ENCODE measurements around the gene FOXD4L1. TPM values are rescaled to one million over a fixed set of nuclear protein-coding genes. Genes with fewer than 3 reads are reported as not detected.
"Not testable (repeated sequence)": the region's sequence is repeated elsewhere in the genome, so short reads cannot be mapped to it uniquely, and the experiment has no call there.

The FOXD4L1 gene
- polyA plus RNA-seq = under 1 TPM in 2 of 3 donors, not detected in 1; 0.07 to 0.11 TPM

DNA sequence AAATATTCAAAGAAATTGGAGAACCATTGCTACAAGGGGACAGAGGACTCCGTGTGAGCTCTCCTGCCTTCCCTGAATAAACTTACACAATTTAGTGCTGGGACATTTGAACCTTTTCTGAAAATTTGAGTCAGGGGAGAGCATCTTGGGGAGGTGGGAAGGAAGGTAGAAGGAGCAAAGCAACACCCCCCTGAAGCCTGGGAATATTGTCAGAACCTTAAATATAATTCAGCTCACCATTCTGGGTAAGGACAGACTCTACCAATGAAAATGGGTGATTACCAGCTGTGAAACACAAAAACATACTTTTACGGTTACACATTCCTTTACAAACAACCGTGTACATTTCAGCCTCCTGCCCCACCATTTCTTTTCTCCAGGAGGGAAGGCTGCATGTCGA lies at the start of gene FOXD4L1:
FOXD4L1 (plus strand) TSS at position 301 of the 400 bp plus-strand sequence. CDS start 592 bp downstream, outside the sequence.
- 64 to 82% (median 75%) methylated on average over 1 to 2 of the region's 4 CpGs for WGBS, 3 donors
- not testable (repeated sequence) for H3K27ac ChIP-seq (ENCODE audit: low read depth, low read length)

DNA sequence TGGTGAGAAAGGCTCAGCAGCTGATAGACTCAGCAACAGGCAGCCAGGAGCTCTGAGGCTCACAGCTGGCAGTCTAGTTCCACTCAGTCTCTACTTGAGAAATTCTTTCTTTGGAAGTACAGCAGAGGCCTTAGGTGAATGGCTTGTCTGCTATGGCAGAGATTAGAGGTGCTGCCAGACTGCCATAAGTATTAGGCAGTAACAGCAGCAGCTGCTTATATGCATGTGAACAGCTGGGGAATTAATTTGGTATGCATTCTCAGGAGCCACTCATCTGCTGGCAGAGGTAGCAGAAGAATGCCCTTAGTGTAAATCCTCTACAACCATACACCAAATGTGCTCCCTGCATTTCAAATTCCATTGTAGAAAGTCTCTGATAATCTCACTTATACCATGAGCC lies 32.7 kb upstream of the FOXD4L1 start:
- not testable (repeated sequence) for H3K27ac ChIP-seq (ENCODE audit: low read depth, low read length)

DNA sequence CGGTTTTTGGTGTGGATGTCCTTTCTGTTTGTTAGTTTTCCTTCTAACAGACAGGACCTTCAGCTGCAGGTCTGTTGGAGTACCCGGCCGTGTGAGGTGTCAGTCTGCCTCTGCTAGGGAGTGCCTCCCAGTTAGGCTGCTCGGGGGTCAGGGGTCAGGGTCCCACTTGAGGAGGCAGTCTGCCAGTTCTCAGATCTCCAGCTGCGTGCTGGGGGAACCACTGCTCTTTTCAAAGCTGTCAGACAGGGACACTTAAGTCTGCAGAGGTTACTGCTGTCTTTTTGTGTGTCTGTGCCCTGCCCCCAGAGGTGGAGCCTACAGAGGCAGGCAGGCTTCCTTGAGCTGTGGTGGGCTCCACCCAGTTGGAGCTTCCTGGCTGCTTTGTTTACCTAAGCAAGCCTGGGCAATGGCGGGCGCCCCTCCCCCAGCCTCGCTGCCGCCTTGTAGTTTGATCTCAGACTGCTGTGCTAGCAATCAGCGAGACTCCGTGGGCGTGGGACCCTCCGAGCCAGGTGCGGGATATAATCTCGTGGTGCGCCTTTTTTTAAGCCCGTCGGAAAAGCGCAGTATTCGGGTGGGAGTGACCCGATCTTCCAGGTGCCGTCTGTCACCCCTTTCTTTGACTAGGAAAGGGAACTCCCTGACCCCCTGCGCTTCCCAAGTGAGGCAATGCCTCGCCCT lies 21.6 kb upstream of the FOXD4L1 start:
- 94 to 98% (median 94%) methylated on average over 14 to 18 of the region's 24 CpGs for WGBS, 3 donors
- not testable (repeated sequence) for H3K27ac ChIP-seq (ENCODE audit: low read depth, low read length)

DNA sequence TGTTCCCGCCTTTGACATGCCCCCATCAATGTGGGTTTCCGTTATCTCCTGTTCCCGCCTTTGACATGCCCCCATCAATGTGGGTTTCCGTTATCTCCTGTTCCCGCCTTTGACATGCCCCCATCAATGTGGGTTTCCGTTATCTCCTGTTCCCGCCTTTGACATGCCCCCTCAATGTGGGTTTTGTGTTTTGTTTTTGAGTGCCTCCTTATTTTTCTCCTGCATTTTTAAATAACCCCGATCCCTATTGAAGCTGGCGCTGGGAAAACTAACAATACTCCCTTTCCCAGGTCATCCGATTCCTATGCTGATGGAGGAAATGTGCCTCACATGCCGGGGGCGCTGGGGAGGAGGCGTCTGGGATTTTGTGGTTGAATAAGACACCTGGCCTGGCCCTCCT lies 1.9 kb upstream of the FOXD4L1 start:
- not testable (repeated sequence) for H3K27ac ChIP-seq (ENCODE audit: low read depth, low read length)
- 97% methylated on average over 13 of the region's 13 CpGs; no CpG with 5 or more reads in 1 of the 3 donors for WGBS, 3 donors

DNA sequence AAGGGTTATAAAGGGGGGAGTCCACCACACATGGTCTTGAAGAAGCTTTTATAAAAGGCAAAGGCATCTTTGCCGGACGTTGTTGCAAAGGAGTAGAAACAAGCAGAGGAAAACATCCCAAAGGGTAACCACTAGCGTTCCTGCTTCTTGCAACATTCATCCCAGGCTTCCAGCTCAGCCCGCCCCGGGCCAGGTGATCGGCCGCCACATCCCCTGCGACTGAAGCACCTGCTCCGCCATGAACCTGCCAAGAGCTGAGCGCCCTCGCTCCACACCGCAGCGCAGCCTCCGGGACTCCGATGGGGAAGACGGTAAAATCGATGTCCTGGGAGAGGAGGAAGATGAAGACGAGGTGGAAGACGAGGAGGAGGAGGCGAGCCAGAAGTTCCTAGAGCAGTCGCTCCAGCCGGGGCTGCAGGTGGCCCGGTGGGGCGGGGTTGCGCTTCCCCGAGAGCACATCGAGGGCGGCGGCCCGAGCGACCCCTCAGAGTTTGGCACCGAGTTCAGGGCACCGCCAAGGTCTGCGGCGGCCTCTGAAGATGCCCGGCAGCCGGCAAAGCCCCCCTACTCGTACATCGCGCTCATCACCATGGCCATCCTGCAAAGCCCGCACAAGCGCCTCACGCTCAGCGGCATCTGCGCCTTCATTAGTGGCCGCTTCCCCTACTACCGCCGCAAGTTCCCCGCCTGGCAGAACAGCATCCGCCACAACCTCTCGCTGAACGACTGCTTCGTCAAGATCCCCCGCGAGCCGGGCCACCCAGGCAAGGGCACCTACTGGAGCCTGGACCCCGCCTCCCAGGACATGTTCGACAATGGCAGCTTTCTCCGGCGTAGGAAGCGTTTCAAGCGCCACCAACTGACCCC lies 787 bp downstream of the FOXD4L1 start:
- H3K27ac ChIP-seq (ENCODE audit: low read depth, low read length) = not testable (repeated sequence)
- WGBS, 3 donors = 7 to 8% (median 8%) methylated on average over 4 to 60 of the region's 62 CpGs

DNA sequence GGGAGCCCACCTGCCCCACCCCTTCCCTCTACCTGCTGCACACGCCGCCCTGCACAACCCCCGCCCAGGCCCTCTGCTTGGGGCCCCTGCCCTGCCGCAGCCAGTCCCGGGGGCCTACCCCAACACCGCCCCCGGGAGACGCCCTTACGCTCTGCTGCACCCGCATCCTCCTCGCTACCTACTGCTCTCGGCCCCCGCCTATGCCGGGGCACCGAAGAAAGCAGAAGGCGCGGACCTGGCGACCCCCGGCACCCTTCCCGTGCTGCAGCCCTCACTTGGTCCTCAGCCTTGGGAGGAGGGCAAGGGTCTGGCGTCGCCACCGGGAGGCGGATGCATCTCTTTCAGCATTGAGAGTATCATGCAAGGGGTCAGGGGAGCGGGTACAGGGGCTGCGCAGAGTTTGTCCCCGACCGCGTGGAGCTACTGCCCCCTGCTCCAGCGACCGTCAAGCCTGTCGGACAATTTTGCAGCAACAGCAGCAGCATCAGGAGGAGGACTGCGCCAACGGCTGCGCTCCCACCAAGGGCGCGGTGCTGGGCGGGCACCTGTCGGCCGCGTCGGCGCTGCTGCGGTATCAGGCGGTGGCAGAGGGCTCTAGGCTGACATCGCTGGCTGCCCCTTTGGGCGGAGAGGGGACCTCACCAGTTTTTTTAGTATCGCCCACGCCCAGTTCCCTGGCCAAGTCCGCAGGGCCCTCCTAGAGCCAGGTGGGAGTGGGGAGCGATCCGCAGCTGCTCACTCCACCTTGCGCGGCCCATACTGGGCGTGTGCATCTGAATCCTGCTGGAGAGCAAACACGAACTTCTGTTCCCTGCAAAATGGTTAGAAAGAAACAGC lies 1.6 kb downstream of the FOXD4L1 start:
- 4% methylated on average over 39 to 48 of the region's 56 CpGs; no CpG with 5 or more reads in 1 of the 3 donors for WGBS, 3 donors
- not testable (repeated sequence) for H3K27ac ChIP-seq (ENCODE audit: low read depth, low read length)

DNA sequence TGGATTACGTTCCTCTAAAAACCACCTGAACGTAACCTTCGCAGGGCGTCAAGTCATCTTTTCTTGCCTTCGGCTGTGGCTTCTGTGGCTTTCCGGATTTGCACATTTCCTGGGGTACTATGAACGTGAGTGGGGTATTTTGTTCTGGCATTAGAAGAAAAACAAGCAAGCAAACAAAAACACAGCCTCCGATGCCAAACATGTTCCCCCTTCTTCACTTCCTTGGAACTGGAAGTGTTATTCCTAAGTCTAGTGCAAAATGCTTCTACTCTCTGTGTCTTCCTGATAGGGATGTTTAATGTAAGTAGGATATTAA lies 2.2 kb downstream of the FOXD4L1 start:
- H3K27ac ChIP-seq (ENCODE audit: low read depth, low read length) = not testable (repeated sequence)
- 22 to 28% (median 24%) methylated on average over 2 to 8 of the region's 8 CpGs for WGBS, 3 donors

DNA sequence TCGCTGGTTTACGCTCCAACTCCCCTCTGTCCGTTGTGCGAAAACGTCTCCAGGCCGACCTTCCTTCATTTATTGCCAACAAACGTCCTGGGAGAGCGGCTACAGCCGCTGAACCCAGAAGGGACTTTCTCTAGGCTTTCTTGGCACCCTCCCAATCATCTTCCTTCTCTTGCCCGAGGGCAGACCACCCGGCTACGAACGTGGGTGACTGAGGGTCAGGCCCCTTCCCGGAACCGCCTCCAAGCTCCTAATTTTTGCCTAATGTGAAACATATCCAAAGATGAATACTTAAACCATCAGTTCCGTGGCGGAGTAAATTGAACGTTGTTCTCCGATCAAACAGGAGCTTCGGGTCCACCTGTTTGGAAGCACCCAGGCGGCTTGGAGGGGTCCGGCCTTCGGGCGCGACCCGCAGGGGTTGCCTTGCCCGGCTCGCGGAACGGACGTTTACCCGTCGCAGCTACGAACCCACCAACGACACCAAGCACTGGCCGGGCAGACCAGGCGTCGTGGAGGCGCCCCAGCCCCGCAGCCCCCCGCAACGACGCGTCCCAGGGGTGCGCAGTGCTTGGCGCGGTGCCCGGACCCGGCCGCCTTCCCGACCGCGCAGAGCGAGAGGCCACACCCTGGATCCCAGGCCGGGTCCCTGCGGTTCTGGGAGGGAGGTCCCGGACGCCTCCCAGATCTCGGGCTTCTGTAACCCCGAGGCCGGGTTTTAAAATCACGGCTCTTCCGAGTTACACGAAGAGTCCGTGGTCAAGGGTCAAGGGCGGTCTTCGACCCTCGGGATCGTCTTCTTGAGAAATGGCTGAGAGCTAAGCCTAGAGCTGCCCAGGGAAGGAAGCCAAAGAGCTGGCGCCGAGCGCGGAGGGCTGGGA lies 4.0 kb downstream of the FOXD4L1 start:
- WGBS, 3 donors = 3 to 4% (median 4%) methylated on average over 19 to 73 of the region's 73 CpGs
- not testable (repeated sequence) for H3K27ac ChIP-seq (ENCODE audit: low read depth, low read length)

DNA sequence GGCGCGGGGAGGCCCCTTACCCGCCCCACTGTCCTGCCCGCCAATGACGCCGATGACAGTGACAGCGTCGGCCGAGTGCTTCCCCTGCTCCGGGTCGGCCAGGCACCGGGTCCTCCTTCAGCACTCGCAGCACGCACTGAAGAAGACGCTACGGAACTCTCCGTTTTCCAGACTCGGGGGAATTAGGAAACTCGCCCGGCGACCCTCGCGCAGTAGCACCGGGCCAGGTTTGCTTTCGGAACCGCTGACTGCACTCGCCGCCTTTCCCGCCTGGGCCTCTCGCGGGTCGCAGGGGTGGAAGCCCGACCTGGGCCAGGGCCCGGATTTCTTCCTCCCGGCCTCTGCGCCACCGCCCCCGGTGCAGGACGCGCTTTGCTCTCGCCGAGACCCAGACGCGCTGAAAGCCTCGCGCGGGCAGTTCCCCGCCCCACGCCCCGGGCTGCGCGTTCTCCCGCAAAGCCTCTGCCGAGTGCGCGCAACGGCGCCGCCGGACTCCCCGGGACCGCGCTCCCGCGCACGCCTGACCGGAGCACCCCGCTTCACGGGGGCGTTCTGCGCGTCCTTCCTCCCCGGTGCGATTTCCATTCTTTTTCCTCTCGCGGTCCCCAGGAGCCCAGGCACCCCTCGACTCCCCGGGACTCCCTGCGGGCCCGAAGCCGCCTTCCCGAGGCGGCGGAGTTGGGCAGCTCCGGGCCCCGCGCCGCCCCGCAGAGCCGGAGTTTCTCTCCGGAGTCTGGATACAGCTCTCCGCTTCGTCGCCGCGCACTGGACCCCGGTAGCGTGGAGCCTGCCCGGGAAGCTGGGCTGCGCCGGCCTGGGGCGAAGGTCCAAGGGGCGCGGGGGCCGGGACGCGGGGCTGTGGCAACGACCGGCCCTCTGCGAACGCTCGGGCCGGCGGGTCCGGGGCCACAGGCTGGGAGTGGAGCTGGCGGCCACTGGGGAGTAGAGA lies 4.9 kb downstream of the FOXD4L1 start:
- WGBS, 3 donors = 1% methylated on average over 104 to 116 of the region's 116 CpGs; no CpG with 5 or more reads in 1 of the 3 donors
- not testable (repeated sequence) for H3K27ac ChIP-seq (ENCODE audit: low read depth, low read length)

DNA sequence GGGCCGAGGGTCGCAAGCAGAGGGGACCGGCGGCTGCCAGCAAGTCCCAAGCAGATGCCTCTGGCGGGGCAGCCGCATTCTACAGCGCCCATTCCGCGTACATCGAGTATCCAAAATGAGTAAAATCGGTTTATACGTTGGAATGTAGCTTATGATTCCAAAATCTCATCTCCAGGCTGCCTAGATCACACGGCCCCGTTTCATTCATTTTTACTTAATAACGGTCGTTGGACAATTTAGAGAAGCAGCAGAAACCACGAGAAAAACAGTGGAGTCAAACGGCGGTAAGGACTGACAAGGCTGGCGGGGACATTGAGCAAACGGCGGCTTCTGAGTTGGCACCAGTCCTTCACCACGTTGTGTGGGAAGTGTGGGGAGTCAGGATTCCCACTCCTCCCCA lies 5.6 kb downstream of the FOXD4L1 start:
- H3K27ac ChIP-seq (ENCODE audit: low read depth, low read length) = not testable (repeated sequence)
- 6 to 8% (median 6%) methylated on average over 7 to 23 of the region's 23 CpGs for WGBS, 3 donors

DNA sequence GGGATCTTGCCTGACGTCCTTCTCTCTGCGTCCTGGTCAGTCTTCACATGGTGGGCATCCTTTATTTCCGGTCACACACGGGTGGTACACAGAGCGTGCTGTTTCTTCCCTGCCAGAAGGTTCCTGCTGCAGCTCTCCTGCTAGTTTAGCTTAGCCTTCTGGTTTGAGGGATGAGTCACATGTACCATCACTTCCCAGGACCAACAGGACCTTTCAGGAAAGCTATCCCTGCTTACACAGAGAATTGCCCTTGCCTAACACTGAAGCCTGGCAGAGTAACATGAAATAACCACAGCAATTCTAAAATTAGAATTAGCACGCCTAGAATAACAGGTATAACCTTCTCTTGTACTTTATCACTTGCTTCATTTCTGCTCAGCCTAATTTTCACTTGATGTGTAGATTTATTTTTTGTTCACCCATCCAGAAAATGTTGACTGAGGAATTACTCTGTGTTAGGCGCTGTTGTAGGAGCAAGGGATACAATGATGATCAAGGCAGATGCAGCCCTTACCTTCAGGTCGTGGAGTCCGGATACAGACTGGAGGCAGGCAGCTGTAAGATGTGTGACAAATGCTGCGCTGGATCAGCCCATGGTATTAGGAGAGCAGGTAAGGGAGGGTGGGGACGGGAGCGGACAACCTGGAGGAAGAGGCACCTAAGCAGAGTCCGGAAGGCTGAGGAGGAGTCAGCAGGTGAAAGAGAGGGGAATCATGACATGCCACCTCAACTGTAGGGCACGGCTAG lies 9.1 kb downstream of the FOXD4L1 start:
- WGBS, 3 donors = 18 to 25% (median 22%) methylated on average over 11 to 12 of the region's 14 CpGs
- H3K27ac ChIP-seq (ENCODE audit: low read depth, low read length) = not testable (repeated sequence)

DNA sequence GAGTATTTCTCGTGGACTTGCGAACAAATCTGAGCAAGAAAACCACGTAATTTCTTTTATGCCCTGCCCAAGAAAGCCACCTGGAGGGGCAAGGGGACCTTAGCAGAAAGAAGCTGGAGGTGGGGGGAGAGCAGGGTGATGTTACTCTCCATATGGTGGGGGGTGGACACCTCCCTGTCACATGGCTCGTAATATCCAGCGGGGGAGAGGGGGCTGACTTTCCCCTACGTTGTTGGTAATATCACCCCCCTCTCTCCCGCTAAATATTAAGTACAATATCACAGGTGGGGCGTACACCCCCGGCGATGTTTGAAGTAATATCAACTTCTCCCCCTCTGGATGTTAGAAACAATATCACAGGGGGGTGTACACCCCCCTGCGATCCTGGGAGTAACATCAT lies 9.7 kb downstream of the FOXD4L1 start:
- WGBS, 3 donors = 32 to 37% (median 35%) methylated on average over 9 to 11 of the region's 11 CpGs
- H3K27ac ChIP-seq (ENCODE audit: low read depth, low read length) = not testable (repeated sequence)

DNA sequence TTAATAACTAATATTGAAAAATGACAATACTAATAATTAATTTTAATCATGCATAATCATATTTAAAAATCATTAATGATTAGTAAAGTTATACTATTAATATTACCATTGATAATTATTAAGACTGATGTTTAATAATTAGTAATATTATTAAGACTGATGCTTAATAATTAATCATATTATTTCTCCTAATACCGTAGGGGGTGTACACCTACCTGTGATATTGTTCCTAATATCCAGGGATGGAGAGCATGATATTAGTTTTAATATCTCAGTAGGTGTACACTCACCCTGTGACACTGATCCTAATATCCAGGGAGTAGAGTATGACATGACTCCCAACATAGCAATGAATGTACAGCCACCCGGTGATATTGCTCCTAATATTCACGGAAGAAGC lies 12.4 kb downstream of the FOXD4L1 start:
- H3K27ac ChIP-seq (ENCODE audit: low read depth, low read length) = not testable (repeated sequence)
- WGBS, 3 donors = 66 to 85% methylated on average over 2 of the region's 3 CpGs; no CpG with 5 or more reads in 1 of the 3 donors

DNA sequence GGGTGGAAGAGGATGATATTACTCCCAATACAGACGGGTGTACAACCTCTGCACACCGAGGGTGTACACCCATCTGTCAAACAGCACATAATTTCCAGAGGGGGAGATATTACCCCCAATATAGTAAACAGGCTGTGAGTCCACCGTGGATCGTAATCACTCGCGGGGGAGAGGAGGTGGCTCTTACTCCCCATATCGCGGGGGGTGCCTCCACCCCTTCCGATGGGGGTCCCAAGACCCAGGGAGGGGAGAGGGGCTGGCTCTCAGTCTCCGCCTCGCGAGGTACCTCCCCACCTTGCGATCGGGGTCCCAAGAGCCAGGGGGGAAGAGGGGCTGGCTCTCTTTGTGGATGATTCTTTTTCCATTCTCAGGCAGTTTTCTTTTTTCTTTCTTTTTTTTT lies 13.4 kb downstream of the FOXD4L1 start:
- 73 to 77% (median 75%) methylated on average over 10 to 14 of the region's 14 CpGs for WGBS, 3 donors
- not testable (repeated sequence) for H3K27ac ChIP-seq (ENCODE audit: low read depth, low read length)

DNA sequence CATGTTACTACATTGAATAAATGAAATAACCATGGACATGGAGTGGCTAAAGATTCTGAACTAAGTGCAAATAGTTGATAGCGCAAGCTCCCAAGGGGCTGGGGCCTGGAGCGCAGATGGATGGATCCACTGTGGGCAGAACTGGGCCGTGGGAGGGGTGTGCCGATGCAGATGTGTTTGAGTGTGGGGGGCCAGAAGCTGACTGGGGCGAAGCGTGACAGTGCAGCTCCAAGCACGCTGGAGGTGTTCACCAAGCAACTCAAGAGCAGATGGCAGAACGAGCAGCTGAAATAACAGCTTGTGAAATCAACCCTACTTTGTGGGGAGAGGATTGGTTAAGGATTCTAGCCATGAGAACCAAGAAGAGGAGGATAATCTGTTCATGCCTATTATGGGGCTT lies 17.0 kb downstream of the FOXD4L1 start:
- 84 to 92% (median 90%) methylated on average over 6 to 8 of the region's 8 CpGs for WGBS, 3 donors
- H3K27ac ChIP-seq (ENCODE audit: low read depth, low read length) = not testable (repeated sequence)

DNA sequence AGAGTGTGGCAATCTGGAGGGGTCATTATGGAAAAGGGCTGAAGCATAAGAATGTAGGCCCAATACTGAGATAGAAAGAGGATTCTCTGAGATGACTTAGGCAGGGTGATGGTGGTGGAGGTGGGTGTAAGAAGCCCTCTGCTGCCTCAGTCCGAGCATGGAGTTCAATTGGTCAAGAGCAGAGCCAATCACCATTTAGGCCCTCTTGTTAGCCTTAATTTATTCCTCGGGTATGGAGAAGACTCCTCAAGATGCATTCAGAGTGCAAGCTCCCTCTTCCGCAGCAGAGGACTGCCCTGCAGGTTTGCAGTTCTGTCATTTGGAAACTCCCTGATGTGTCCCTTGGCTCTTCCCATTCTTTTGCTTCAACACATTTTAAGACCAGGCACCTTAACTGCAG lies 17.5 kb downstream of the FOXD4L1 start:
- WGBS, 3 donors = 64 to 93% (median 86%) methylated on average over 2 to 3 of the region's 3 CpGs
- H3K27ac ChIP-seq (ENCODE audit: low read depth, low read length) = not testable (repeated sequence)

Measured in adipose tissue (tissue), 3 donors.